ENCODE results near the gene POGK. TPM values are rescaled to one million over a fixed set of nuclear protein-coding genes. Genes with fewer than 3 reads are reported as not detected.
A peak's percentile ranks its signal among the peaks of the same experiment; 100 is the strongest.

Gene POGK
- total and polyA plus RNA-seq, 9 of the 15 experiments (the other 6 are each of a cell fraction or from before 2014, with no cell fraction given): 6.1 to 44.5 (median 24.3) TPM

- TF ChIP-seq SNIP1 (IDR thresholded peaks at IDR 0.05; ENCODE audit: low read depth) (no peak), ZNF12 (CRISPR knock-in tag; IDR thresholded peaks at IDR 0.05) (no peak), ZNF785 (CRISPR knock-in tag; IDR thresholded peaks at IDR 0.05) (no peak), ARID4B (CRISPR knock-in tag; IDR thresholded peaks at IDR 0.05) (no peak), NCOA1 (IDR thresholded peaks at IDR 0.05; ENCODE audit: low read depth) (peak; percentile 38; the same call in 1 of the 2 replicates), ZNF408 (CRISPR knock-in tag; IDR thresholded peaks at IDR 0.05; ENCODE audit: low read depth) (no peak), NCOA4 (IDR thresholded peaks at IDR 0.05; ENCODE audit: partially characterized antibody) (no peak), RUNX1 (IDR thresholded peaks at IDR 0.05; ENCODE audit: low read depth) (no peak), ZNF224 (CRISPR knock-in tag; IDR thresholded peaks at IDR 0.05) (no peak), NEUROD1 (IDR thresholded peaks at IDR 0.05; ENCODE audit: borderline replicate concordance, low read depth, low read length, partially characterized antibody) (no peak), ZNF274 (IDR thresholded peaks at IDR 0.05; ENCODE audit: borderline replicate concordance, low read depth, low read length) (no peak), MYNN (IDR thresholded peaks at IDR 0.05) (no peak), MYNN (CRISPR knock-in tag; IDR thresholded peaks at IDR 0.05) (no peak), ZBTB11 (CRISPR knock-in tag; IDR thresholded peaks at IDR 0.05) (no peak), ZNF668 (CRISPR knock-in tag; IDR thresholded peaks at IDR 0.05) (no peak), ZNF354B (CRISPR knock-in tag; IDR thresholded peaks at IDR 0.05) (no peak), RBM17 (IDR thresholded peaks at IDR 0.05; ENCODE audit: borderline replicate concordance, low read depth, low read length) (no peak), BHLHE40 (IDR thresholded peaks at IDR 0.05; ENCODE audit: low read length) (no peak)
- TF ChIP-seq, protein P1, sequence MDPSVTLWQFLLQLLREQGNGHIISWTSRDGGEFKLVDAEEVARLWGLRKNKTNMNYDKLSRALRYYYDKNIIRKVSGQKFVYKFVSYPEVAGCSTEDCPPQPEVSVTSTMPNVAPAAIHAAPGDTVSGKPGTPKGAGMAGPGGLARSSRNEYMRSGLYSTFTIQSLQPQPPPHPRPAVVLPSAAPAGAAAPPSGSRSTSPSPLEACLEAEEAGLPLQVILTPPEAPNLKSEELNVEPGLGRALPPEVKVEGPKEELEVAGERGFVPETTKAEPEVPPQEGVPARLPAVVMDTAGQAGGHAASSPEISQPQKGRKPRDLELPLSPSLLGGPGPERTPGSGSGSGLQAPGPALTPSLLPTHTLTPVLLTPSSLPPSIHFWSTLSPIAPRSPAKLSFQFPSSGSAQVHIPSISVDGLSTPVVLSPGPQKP (CRISPR knock-in tag; IDR thresholded peaks at IDR 0.05): no peak
Observed at GRCh38 chr1:166840309-166841274, 1.3 kb downstream of the POGK start (continued).
